ENCODE data around the gene UCK2.

UCK2 gene

GRCh38 chr1:165857046-165857801 lies 29.8 kb downstream of the UCK2 start:
- Histone ChIP-seq H3K4me2 (ENCODE audit: low read length) (no peak overlapping the region), H3K9me3 (ENCODE audit: control insufficient read depth, low read length) (no peaks in the 10 kb centered on the region), H3K79me2 (no peaks in the 10 kb centered on the region), H3K4me1 (peaks cover 6% of the 10 kb centered on the region), H3K27ac (no peak overlapping the region), H2AFZ (no peak overlapping the region), H3K4me3 (ENCODE audit: low read depth, low read length) (no peak overlapping the region), H3K36me3 (ENCODE audit: control insufficient read depth, insufficient read depth, low read length) (no peaks in the 10 kb centered on the region), H3K27me3 (ENCODE audit: control insufficient read depth, insufficient read depth, low read length) (no peaks in the 10 kb centered on the region), H3K9ac (no peak overlapping the region)
- TF ChIP-seq, protein P1, sequence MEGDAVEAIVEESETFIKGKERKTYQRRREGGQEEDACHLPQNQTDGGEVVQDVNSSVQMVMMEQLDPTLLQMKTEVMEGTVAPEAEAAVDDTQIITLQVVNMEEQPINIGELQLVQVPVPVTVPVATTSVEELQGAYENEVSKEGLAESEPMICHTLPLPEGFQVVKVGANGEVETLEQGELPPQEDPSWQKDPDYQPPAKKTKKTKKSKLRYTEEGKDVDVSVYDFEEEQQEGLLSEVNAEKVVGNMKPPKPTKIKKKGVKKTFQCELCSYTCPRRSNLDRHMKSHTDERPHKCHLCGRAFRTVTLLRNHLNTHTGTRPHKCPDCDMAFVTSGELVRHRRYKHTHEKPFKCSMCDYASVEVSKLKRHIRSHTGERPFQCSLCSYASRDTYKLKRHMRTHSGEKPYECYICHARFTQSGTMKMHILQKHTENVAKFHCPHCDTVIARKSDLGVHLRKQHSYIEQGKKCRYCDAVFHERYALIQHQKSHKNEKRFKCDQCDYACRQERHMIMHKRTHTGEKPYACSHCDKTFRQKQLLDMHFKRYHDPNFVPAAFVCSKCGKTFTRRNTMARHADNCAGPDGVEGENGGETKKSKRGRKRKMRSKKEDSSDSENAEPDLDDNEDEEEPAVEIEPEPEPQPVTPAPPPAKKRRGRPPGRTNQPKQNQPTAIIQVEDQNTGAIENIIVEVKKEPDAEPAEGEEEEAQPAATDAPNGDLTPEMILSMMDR (IDR thresholded peaks at IDR 0.05), result no peak

GRCh38 chr1:165858364-165858823 lies 31.0 kb downstream of the UCK2 start:
- H3K27me3 ChIP-seq (ENCODE audit: control insufficient read depth, insufficient read depth, low read length), result no peaks in the 10 kb centered on the region
- TF ChIP-seq, protein P1 (IDR thresholded peaks at IDR 0.05), result no peak
- no peaks in the 10 kb centered on the region for H3K36me3 ChIP-seq (ENCODE audit: control insufficient read depth, insufficient read depth, low read length)
- H3K4me1 ChIP-seq, result peaks cover 6% of the 10 kb centered on the region
- H3K9me3 ChIP-seq (ENCODE audit: control insufficient read depth, low read length), result no peaks in the 10 kb centered on the region
- H2AFZ ChIP-seq, result no peak overlapping the region
- H3K27ac ChIP-seq, result no peak overlapping the region
- no peaks in the 10 kb centered on the region for H3K79me2 ChIP-seq
- H3K4me3 ChIP-seq (ENCODE audit: low read depth, low read length), result no peak overlapping the region
- no peak overlapping the region for H3K9ac ChIP-seq
- no peak overlapping the region for H3K4me2 ChIP-seq (ENCODE audit: low read length)

DNA sequence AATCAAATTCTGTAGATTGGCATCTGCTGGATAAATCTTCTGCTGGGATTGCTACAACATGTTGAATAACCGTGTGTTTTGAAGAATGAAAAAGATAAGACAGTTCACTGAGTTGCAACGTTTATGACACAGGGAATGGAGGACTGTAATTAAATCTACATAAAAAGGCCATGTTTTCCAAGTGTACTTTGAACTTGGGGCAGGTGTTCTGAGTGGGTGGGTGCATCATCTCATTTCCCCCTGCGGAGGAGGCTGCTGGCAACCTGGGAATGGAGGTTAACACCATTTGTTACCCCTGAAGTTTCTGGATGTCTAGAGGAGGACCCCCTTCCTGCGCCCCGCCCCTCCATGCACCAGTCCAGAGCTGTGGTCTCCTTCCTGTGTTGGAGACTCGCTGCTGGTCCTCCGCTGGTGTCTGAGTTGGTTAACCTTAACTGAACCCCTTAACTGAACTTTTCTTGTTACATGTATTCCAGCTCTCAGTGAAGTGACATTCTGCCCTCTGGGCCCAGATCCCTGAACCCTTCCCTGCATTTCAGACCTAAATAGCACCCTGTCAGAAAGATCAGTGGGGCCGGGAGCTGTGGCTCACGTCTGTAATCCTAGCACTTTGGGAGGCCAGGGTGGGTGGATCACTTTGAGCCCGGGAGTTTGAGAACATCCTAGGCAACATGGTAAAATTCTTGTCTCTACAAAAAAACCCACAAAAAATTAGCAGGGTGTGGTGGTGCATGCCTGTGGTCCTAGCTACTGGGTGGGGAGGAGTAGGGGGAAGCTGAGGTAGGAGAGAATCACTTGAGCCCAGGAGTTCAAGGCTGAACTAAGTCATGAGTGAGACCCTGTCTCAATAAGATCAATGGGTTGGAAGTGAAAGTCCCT lies 31.8 kb downstream of the UCK2 start:
- Histone ChIP-seq H3K4me3 (ENCODE audit: low read depth, low read length) (no peak overlapping the region), H3K4me1 (peaks cover 6% of the 10 kb centered on the region), H3K36me3 (ENCODE audit: control insufficient read depth, insufficient read depth, low read length) (no peaks in the 10 kb centered on the region), H3K4me2 (ENCODE audit: low read length) (no peak overlapping the region), H3K27me3 (ENCODE audit: control insufficient read depth, insufficient read depth, low read length) (no peaks in the 10 kb centered on the region), H3K9ac (no peak overlapping the region), H2AFZ (no peak overlapping the region), H3K27ac (no peak overlapping the region), H3K79me2 (no peaks in the 10 kb centered on the region), H3K9me3 (ENCODE audit: control insufficient read depth, low read length) (no peaks in the 10 kb centered on the region)
- TF ChIP-seq, protein P1 (IDR thresholded peaks at IDR 0.05), result no peak

DNA sequence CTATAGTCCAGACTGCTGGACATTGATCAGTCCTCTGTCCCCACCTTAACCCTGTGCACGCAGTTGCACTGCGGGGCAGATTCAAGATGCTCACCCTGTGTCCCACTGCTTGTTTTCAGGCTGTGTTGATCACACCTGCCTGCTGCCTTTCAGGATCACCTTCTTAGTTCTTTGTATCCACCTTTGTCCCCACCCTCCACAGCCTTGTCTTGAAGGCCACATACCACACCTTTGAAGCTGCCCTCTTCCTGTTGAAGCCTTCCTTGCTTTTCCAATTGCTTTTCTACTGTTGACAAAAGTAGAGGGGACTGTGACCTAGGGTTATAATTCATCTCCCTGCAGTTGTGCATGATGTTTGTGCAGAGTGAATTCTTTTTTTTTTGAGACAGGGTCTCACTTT lies 32.7 kb downstream of the UCK2 start:
- TF ChIP-seq, protein P1 (IDR thresholded peaks at IDR 0.05), result no peak
- H3K9me3 ChIP-seq (ENCODE audit: control insufficient read depth, low read length), result no peaks in the 10 kb centered on the region
- no peak overlapping the region for H3K9ac ChIP-seq
- H3K27me3 ChIP-seq (ENCODE audit: control insufficient read depth, insufficient read depth, low read length), result no peaks in the 10 kb centered on the region
- H3K4me1 ChIP-seq, result peaks cover 6% of the 10 kb centered on the region
- H3K4me3 ChIP-seq (ENCODE audit: low read depth, low read length), result no peak overlapping the region
- no peaks in the 10 kb centered on the region for H3K36me3 ChIP-seq (ENCODE audit: control insufficient read depth, insufficient read depth, low read length)
- H3K27ac ChIP-seq, result no peak overlapping the region
- H3K4me2 ChIP-seq (ENCODE audit: low read length), result no peak overlapping the region
- H3K79me2 ChIP-seq, result no peaks in the 10 kb centered on the region
- H2AFZ ChIP-seq, result no peak overlapping the region

Data from parathyroid adenoma (tissue), 2 donors.